ENCODE results near the gene TPH2. TPM values are rescaled to one million over a fixed set of nuclear protein-coding genes. Genes with fewer than 3 reads are reported as not detected.

The TPH2 gene
- total and polyA plus RNA-seq, 2 of the 13 experiments (the other 11 are each of a cell fraction or from before 2014, with no cell fraction given): not detected

- TF ChIP-seq ZNF430 (CRISPR knock-in tag; IDR thresholded peaks at IDR 0.05) (peak; percentile 73), ZNF660 (CRISPR knock-in tag; IDR thresholded peaks at IDR 0.05; ENCODE audit: borderline replicate concordance, low read depth) (no peak), SAP130 (CRISPR knock-in tag; IDR thresholded peaks at IDR 0.05; ENCODE audit: low read depth) (peak; percentile 83), KLF15 (CRISPR knock-in tag; IDR thresholded peaks at IDR 0.05; ENCODE audit: borderline replicate concordance) (no peak), ZNF766 (CRISPR knock-in tag; IDR thresholded peaks at IDR 0.05; ENCODE audit: borderline replicate concordance) (no peak), GABPA (IDR thresholded peaks at IDR 0.05; ENCODE audit: low read depth, low read length) (no peak), GABPA (CRISPR knock-in tag; IDR thresholded peaks at IDR 0.05; ENCODE audit: low read depth) (peak; percentile 52; the same call in 1 of the 2 replicates), RBM22 (optimal IDR thresholded peaks at IDR 0.05; ENCODE audit: low read length) (no peak), THAP7 (CRISPR knock-in tag; IDR thresholded peaks at IDR 0.05) (no peak), ZNF441 (CRISPR knock-in tag; IDR thresholded peaks at IDR 0.05; ENCODE audit: borderline replicate concordance) (no peak), ZMYM2 (CRISPR knock-in tag; IDR thresholded peaks at IDR 0.05) (no peak), PAF1 (CRISPR knock-in tag; IDR thresholded peaks at IDR 0.05) (no peak), ZNF121 (CRISPR knock-in tag; IDR thresholded peaks at IDR 0.05) (no peak), GFI1 (CRISPR knock-in tag; IDR thresholded peaks at IDR 0.05; ENCODE audit: borderline replicate concordance) (peak; percentile 61; the same call in 1 of the 2 replicates), ZNF546 (CRISPR knock-in tag; conservative IDR thresholded peaks at IDR 0.05) (no peak), ZIK1 (CRISPR knock-in tag; IDR thresholded peaks at IDR 0.05; ENCODE audit: borderline replicate concordance, low read depth) (no peak), TRIM24 (CRISPR knock-in tag; IDR thresholded peaks at IDR 0.05) (no peak; the same call in 1 of the 2 replicates), FOXC1 (CRISPR knock-in tag; IDR thresholded peaks at IDR 0.05; ENCODE audit: borderline replicate concordance) (no peak), RFX1 (IDR thresholded peaks at IDR 0.05) (peak; percentile 53; the same call in 1 of the 2 replicates), PBX2 (CRISPR knock-in tag; IDR thresholded peaks at IDR 0.05) (no peak), USF2 (IDR thresholded peaks at IDR 0.05; ENCODE audit: low read depth, low read length) (no peak), USF2 (CRISPR knock-in tag; IDR thresholded peaks at IDR 0.05; ENCODE audit: borderline replicate concordance) (no peak), IKZF5 (CRISPR knock-in tag; IDR thresholded peaks at IDR 0.05) (peak; percentile 63; the same call in 1 of the 2 replicates), ELF4 (CRISPR knock-in tag; IDR thresholded peaks at IDR 0.05; ENCODE audit: borderline replicate concordance) (no peak), SRF (IDR thresholded peaks at IDR 0.05; ENCODE audit: low read depth, low read length) (no peak), TCF7L2 (IDR thresholded peaks at IDR 0.05; ENCODE audit: low read depth, low read length) (no peak)
- TF ChIP-seq, protein P1, sequence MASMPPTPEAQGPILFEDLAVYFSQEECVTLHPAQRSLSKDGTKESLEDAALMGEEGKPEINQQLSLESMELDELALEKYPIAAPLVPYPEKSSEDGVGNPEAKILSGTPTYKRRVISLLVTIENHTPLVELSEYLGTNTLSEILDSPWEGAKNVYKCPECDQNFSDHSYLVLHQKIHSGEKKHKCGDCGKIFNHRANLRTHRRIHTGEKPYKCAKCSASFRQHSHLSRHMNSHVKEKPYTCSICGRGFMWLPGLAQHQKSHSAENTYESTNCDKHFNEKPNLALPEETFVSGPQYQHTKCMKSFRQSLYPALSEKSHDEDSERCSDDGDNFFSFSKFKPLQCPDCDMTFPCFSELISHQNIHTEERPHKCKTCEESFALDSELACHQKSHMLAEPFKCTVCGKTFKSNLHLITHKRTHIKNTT (CRISPR knock-in tag; IDR thresholded peaks at IDR 0.05): no peak
Measured at GRCh38 chr12:71947645-71948105, 9.0 kb downstream of the TPH2 start (continued).

Data from HepG2 (cell line).